ENCODE measurements around the gene B3GNT7.

B3GNT7 gene

GRCh38 chr2:231384970-231385369 lies 10.5 kb upstream of the B3GNT7 start:
- H3K4me3 ChIP-seq (replicated peaks; ENCODE audit: insufficient read depth, low read length), result no peak overlapping the region
- TF ChIP-seq CTCF (IDR thresholded peaks at IDR 0.05; ENCODE audit: insufficient read depth, low read length) (no peak), REST (IDR thresholded peaks at IDR 0.05; ENCODE audit: insufficient replicate concordance, low read depth) (no peak), GABPA (IDR thresholded peaks at IDR 0.05; ENCODE audit: low read depth) (no peak), POLR2AphosphoS5 (IDR thresholded peaks at IDR 0.05; ENCODE audit: low read depth) (no peak), SPI1 (IDR thresholded peaks at IDR 0.05; ENCODE audit: borderline replicate concordance, low read depth) (no peak)

DNA sequence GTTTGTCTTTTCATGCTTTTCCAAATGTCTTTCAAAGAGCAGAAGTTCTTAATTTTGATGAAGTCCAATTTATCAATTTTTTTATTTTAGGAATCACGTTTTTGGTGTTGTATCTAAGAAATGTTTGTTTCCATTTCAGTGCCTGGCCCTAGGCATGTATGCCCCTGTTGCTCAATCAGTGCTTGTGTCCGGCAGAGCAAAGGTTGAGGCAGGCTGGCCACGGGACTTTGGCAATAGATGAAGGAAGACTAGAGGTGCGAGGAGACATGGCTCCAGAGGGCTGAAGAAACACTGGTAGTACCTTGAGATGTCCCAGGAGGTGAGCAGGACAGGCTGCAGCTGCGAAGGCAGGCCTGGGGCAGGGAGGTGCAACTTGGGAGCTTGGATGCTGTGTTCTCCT lies 10.1 kb upstream of the B3GNT7 start:
- TF ChIP-seq POLR2AphosphoS5 (IDR thresholded peaks at IDR 0.05; ENCODE audit: low read depth) (no peak), SPI1 (IDR thresholded peaks at IDR 0.05; ENCODE audit: borderline replicate concordance, low read depth) (no peak), GABPA (IDR thresholded peaks at IDR 0.05; ENCODE audit: low read depth) (no peak), CTCF (IDR thresholded peaks at IDR 0.05; ENCODE audit: insufficient read depth, low read length) (no peak), REST (IDR thresholded peaks at IDR 0.05; ENCODE audit: insufficient replicate concordance, low read depth) (no peak)
- H3K27me3 ChIP-seq (ENCODE audit: insufficient read depth, poor library complexity, severe bottlenecking), result no peaks in the 10 kb centered on the region
- no peak overlapping the region for H3K4me3 ChIP-seq (replicated peaks; ENCODE audit: insufficient read depth, low read length)
- DNase-seq (ENCODE audit: low read depth in 1 of 2, low spot score in 1 of 2), result no peak
- no peak overlapping the region for H3K27ac ChIP-seq (replicated peaks)

More at GRCh38 chr2:231384970-231385369, 10.5 kb upstream of the B3GNT7 start:
- H3K27ac ChIP-seq (replicated peaks), result no peak overlapping the region
- H3K27me3 ChIP-seq (ENCODE audit: insufficient read depth, poor library complexity, severe bottlenecking), result no peaks in the 10 kb centered on the region
- no peak for DNase-seq (ENCODE audit: low read depth in 1 of 2, low spot score in 1 of 2)

GRCh38 chr2:231386446-231386845 lies 9.1 kb upstream of the B3GNT7 start:
- no peak overlapping the region for H3K4me3 ChIP-seq (replicated peaks; ENCODE audit: insufficient read depth, low read length)
- TF ChIP-seq SPI1 (IDR thresholded peaks at IDR 0.05; ENCODE audit: borderline replicate concordance, low read depth) (no peak), CTCF (IDR thresholded peaks at IDR 0.05; ENCODE audit: insufficient read depth, low read length) (no peak), POLR2AphosphoS5 (IDR thresholded peaks at IDR 0.05; ENCODE audit: low read depth) (no peak), REST (IDR thresholded peaks at IDR 0.05; ENCODE audit: insufficient replicate concordance, low read depth) (no peak), GABPA (IDR thresholded peaks at IDR 0.05; ENCODE audit: low read depth) (no peak)
- H3K27ac ChIP-seq (replicated peaks), result peak overlapping the region; percentile 41
- no peaks in the 10 kb centered on the region for H3K27me3 ChIP-seq (ENCODE audit: insufficient read depth, poor library complexity, severe bottlenecking)
- no peak for DNase-seq (ENCODE audit: low read depth in 1 of 2, low spot score in 1 of 2)
